Smooth muscle cell (in vitro differentiated cells): Measurements from ENCODE around the gene GOLPH3L. TPM values are rescaled to one million over a fixed set of nuclear protein-coding genes. Genes with fewer than 3 reads are reported as not detected.

Experiments
- DNase-seq: peaks from one replicate; lab custom pipeline; 2025; ENCODE audit not compliant: unreplicated experiment; lab: John Stamatoyannopoulos, UW
- H2AFZ ChIP-seq: fragments of 200-600 bp; sonication (generic); 2 replicates; pipeline ENCODE4 v1.6.0; 2016; ENCODE audit warnings: antibody characterized with exemption, low read depth, mild to moderate bottlenecking
- H3F3A ChIP-seq: fragments of 200-600 bp; sonication (generic); 2 replicates; pipeline ENCODE4 v1.6.0; 2017; ENCODE audit warnings: antibody characterized with exemption, low read depth
- H3K27ac ChIP-seq: fragments of 200-600 bp; sonication (generic); 2 replicates; pipeline ENCODE4 v1.5.1; 2016; ENCODE audit warnings: low read depth, mild to moderate bottlenecking
- H3K27me3 ChIP-seq: fragments of 200-600 bp; sonication (generic); 2 replicates; pipeline ENCODE4 v1.6.1; 2016; ENCODE audit warnings: low read depth, mild to moderate bottlenecking
- H3K36me3 ChIP-seq: fragments of 200-600 bp; sonication (generic); 2 replicates; pipeline ENCODE4 v1.5.1; 2016; ENCODE audit warnings: low read depth
- H3K4me1 ChIP-seq: fragments of 200-600 bp; sonication (generic); 2 replicates; pipeline ENCODE4 v1.5.1; 2016; ENCODE audit warnings: low read depth
- H3K4me2 ChIP-seq: fragments of 200-600 bp; sonication (generic); 2 replicates; pipeline ENCODE4 v1.6.0; 2016; ENCODE audit warnings: mild to moderate bottlenecking
- H3K4me3 ChIP-seq: fragments of 200-600 bp; sonication (generic); 2 replicates; pipeline ENCODE4 v1.5.1; 2016; ENCODE audit warnings: mild to moderate bottlenecking
- H3K79me2 ChIP-seq: fragments of 200-600 bp; sonication (generic); 2 replicates; pipeline ENCODE4 v1.6.0; 2016; ENCODE audit warnings: low read depth, mild to moderate bottlenecking
- H3K9ac ChIP-seq: fragments of 200-600 bp; sonication (generic); 2 replicates; pipeline ENCODE4 v1.6.0; 2016; ENCODE audit warnings: low read depth
- H3K9me3 ChIP-seq: fragments of 200-600 bp; sonication (generic); replicated peaks from 2 replicates; pipeline ENCODE4 v1.5.1; 2016; ENCODE audit warnings: low read depth
- H4K20me1 ChIP-seq: fragments of 200-600 bp; sonication (generic); 2 replicates; pipeline ENCODE4 v1.6.0; 2016; ENCODE audit warnings: low read depth
- CTCF ChIP-seq: fragments of 200-600 bp; sonication (generic); IDR thresholded peaks from 2 replicates; pipeline ENCODE4 v1.5.1; 2017; ENCODE audit warnings: borderline replicate concordance, mild to moderate bottlenecking, antibody characterized with exemption; ENCODE audit not compliant: insufficient read depth, poor library complexity, severe bottlenecking
- WGBS: methylation state at CpG from one replicate; pipeline ENCODE4 v1.1.7; 2016; ENCODE audit warnings: low lambda C conversion rate; 5-methylcytosine and 5-hydroxymethylcytosine counted together
- polyA plus RNA-seq: library from polyadenylated mRNA; unstranded; fragments of >200 nt; fragmentation: Nextera tagmentation; extraction: Ambion mirVana; gene quantifications from 2 replicates; pipeline ENCODE4 v1.2.1, GENCODE V29; 2016
- total RNA-seq: library from RNA; depleted of rRNA; stranded (reverse); fragments of >200 nt; gene quantifications from 2 replicates; pipeline ENCODE4 v1.2.3, GENCODE V29; 2014

The GOLPH3L gene
- total RNA-seq (10.7 and 15.3 TPM in 2 replicates), polyA plus RNA-seq (9.9 and 16.2 TPM in 2 replicates)

GRCh38 chr1:150696995-150697927, at the start of gene GOLPH3L:
TSS of gene GOLPH3L (minus strand) at chr1:150697154. CDS start at chr1:150694838, 2,316 bp downstream.
- peak within 1 kb of the TSS; percentile 82 for H3K9ac ChIP-seq
- DNase-seq: peak; percentile 43
- TF ChIP-seq CTCF: no peak
- H3K27me3 ChIP-seq: no peaks in the 10 kb centered on the region
- H3K79me2 ChIP-seq: peaks cover 17% of the 10 kb centered on the region
- WGBS: 9% methylated on average over 18 of the region's 18 CpGs
- H3K9me3 ChIP-seq: no peaks in the 10 kb centered on the region
- no peaks in the 10 kb centered on the region for H3F3A ChIP-seq
- H4K20me1 ChIP-seq: no peaks in the 10 kb centered on the region
- peak within 1 kb of the TSS; percentile 73 for H3K27ac ChIP-seq
- H3K36me3 ChIP-seq: peaks cover 11% of the 10 kb centered on the region
- H3K4me3 ChIP-seq: peak within 1 kb of the TSS; percentile 98
- peak within 1 kb of the TSS; percentile 85 for H2AFZ ChIP-seq
- peak within 1 kb of the TSS; percentile 97 for H3K4me2 ChIP-seq
- peaks cover 9% of the 10 kb centered on the region for H3K4me1 ChIP-seq

- H3K27me3 ChIP-seq: no peaks in the 10 kb centered on the region
- H2AFZ ChIP-seq: no peak overlapping the region
- H3K9me3 ChIP-seq: no peaks in the 10 kb centered on the region
- no peak overlapping the region for H3K4me2 ChIP-seq
- H3K4me1 ChIP-seq: no peaks in the 10 kb centered on the region
- no peaks in the 10 kb centered on the region for H3F3A ChIP-seq
- H4K20me1 ChIP-seq: no peaks in the 10 kb centered on the region
- 92% methylated on average over 3 of the region's 3 CpGs for WGBS
- H3K27ac ChIP-seq: no peak overlapping the region
- DNase-seq: no peak
- H3K4me3 ChIP-seq: no peak overlapping the region
- H3K9ac ChIP-seq: no peak overlapping the region
- TF ChIP-seq CTCF: no peak
- no peaks in the 10 kb centered on the region for H3K79me2 ChIP-seq
- H3K36me3 ChIP-seq: no peaks in the 10 kb centered on the region
Observed at GRCh38 chr1:150730130-150730721, 33.3 kb upstream of the GOLPH3L start.

- 73% methylated on average over 2 of the region's 2 CpGs for WGBS
- DNase-seq: no peak
Observed at GRCh38 chr1:150724336-150724735, 27.4 kb upstream of the GOLPH3L start.

More at GRCh38 chr1:150724336-150724735, 27.4 kb upstream of the GOLPH3L start:
- H3K27ac ChIP-seq: no peak overlapping the region
- H3K4me3 ChIP-seq: no peak overlapping the region
- no peaks in the 10 kb centered on the region for H3K4me1 ChIP-seq
- no peak overlapping the region for H3K4me2 ChIP-seq
- H3K27me3 ChIP-seq: no peaks in the 10 kb centered on the region
- no peaks in the 10 kb centered on the region for H3K36me3 ChIP-seq
- no peaks in the 10 kb centered on the region for H3K79me2 ChIP-seq
- H4K20me1 ChIP-seq: no peaks in the 10 kb centered on the region
- TF ChIP-seq CTCF: no peak
- H3K9ac ChIP-seq: no peak overlapping the region
- no peak overlapping the region for H2AFZ ChIP-seq
- no peaks in the 10 kb centered on the region for H3F3A ChIP-seq
- H3K9me3 ChIP-seq: no peaks in the 10 kb centered on the region
